Activated CD8-positive, alpha-beta memory T cell treated with anti-CD3 and anti-CD28 coated beads, Interleukin-2, amount 50 U/mL, for 4 hours (primary cell): Measurements from ENCODE around the gene LRP2.
"Not testable (repeated sequence)": the region's sequence is repeated elsewhere in the genome, so short reads cannot be mapped to it uniquely, and the experiment has no call there.

Experiments
- DNase-seq: peaks from one replicate; pipeline ENCODE4 v3.0.0-alpha.2; 2020

LRP2 gene

GRCh38 chr2:169165791-169166190 is 196.5 kb downstream of the LRP2 start:
- no peak for DNase-seq

GRCh38 chr2:169164311-169164710 is 198.0 kb downstream of the LRP2 start:
- DNase-seq: no peak

- no peak for DNase-seq
Observed at GRCh38 chr2:169162613-169163012, 199.7 kb downstream of the LRP2 start.

DNA sequence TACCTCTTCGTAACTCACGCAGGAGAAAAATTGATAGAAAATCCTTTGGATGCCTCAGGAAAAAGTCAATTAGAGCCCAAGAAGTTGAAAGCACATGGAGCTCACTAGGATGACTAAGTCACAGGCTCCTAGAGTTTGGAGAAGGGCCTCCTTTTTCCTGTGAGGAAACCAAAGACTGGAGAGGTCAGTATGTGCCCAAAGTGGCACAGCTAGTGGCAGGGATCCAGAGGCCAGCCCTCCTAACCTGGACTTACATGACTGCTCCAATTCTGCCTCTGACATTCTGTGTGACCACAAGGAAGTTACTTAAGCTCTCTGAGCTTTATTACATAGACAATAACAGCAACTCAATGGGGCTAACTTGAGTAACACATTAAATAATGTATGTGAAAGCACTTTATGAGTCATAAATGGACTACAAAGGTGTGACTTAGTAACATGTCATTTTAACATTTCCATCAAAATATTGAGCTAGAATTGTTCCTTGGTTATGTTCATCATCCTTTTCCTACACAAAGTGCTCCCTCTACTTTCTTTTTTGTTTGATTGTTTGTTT is 201.3 kb downstream of the LRP2 start:
- DNase-seq: no peak

GRCh38 chr2:169159686-169160085 is 202.6 kb downstream of the LRP2 start:
- DNase-seq: no peak

DNA sequence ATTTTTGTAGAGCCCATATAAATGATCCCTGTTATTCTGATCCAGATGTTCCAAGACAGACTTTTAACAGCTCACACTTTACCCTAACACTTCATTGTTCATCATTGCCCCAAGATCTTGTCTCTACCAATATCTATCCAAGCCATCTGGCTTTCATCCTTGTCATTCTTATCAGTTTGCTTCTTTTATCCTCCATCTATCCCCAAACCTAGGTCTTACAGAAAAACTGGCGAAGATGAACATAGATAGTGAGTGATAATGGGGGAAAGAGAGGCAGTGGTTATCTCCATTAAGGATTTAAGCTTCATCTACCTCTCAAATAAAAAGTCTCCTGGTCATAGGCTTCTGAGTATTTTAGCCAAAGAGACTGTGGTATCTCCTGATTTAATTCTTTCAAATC is 203.5 kb downstream of the LRP2 start:
- DNase-seq: no peak

- DNase-seq: no peak
Observed at GRCh38 chr2:169146220-169146619, 216.1 kb downstream of the LRP2 start.

DNA sequence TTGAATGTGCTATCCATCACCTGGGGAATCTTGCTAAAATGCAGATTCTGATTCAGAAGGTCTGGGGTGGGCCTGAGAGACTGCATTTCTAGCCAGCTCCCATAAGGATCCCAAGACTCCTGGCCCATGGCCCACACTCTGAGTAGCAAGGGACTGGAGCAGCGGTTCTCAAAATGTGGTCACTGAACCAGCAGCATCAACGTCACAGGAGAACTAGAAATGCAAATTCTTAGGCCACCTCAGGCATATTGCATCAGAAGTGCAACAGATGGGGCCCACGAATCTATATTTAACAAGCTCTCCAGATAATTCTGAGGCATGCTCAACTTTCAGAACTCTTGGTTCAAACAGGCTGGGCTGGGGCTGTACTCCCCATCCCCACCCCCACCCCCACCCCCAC is 218.3 kb downstream of the LRP2 start:
- no peak for DNase-seq

GRCh38 chr2:169141713-169142352 is 220.5 kb downstream of the LRP2 start:
- DNase-seq: peak; percentile 66

GRCh38 chr2:169139993-169140767 is 222.2 kb downstream of the LRP2 start:
- no peak for DNase-seq

DNA sequence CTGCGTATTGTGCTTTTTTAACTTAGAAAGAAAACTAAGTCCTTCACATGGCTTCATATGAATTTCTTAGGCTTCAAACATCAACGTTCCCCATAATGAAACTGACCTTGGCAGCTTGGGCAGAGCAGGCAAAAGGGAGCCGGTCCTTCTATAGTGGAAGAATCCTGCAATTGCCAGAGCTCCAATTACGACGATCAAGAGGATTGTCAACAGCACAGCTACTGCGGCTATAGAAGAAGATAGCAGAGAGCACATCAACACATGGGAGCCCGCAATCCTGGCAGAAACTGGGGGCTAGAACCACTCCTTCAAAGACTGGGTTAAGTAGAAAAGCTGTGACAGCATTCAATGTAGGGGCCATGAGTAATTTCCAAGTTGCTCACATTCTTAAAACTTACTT is 223.2 kb downstream of the LRP2 start:
- DNase-seq: no peak

- DNase-seq: no peak
Observed at GRCh38 chr2:169137924-169138323, 224.4 kb downstream of the LRP2 start.

DNA sequence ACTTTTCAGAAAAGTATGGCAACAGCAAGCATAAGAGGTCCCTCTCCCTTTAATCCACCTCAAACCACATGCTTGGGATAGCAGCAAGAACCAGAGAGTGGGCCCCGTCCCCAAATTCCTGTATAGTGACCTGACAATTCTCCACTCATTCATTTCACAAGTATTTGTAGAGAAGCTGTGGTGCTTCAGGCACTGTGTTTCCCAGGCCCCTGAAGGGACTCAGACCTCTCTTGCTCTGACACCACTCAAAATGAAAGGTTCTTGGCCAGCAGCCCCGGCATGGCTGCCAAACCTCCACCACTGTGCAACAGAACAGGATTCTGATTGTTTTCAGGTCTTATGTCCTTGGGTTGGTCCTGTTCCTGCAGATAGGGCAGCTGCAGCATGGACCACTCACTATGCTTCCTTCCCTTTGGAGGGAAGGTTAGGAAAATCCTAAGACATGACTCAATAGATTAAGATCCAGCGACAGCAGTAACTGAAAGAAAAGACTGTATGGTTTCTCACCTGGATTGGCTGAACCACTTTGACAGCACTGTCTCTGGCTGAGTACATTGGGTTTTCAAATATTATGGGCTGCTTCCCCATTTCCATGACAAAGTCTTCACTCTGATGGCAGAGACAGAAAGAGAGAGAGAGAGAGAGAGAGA is 225.3 kb downstream of the LRP2 start:
- DNase-seq: no peak

DNA sequence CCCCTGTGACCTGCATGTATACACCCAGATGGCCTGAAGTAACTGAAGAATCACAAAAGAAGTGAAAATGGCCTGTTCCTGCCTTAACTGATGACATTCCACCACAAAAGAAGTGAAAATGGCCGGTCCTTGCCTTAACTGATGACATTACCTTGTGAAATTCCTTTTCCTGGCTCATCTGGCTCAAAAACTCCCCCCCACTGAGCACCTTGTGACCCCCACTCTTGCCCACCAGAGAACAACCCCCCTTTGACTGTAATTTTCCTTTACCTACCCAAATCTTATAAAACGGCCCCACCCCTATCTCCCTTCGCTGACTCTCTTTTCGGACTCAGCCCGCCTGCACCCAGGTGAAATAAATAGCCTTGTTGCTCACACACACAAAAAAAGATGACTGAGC is 225.9 kb downstream of the LRP2 start:
- DNase-seq: not testable (repeated sequence)

DNA sequence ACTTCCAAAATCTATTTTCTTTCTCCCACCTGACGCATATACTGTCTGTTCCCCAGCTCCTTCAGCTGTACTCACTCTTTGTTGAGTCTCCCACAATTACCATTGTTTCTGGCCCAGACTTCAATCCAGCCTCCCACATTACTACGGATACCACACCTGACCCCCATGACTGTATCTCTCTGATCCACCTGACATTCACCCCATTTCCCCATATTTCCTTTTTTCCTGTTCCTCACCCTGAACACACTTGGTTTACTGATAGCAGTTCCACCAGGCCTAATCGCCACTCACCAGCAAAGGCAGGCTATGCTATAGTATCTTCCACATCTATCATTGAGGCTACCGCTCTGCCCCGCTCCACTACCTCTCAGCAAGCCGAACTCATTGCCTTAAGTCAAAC is 228.1 kb downstream of the LRP2 start:
- not testable (repeated sequence) for DNase-seq

DNA sequence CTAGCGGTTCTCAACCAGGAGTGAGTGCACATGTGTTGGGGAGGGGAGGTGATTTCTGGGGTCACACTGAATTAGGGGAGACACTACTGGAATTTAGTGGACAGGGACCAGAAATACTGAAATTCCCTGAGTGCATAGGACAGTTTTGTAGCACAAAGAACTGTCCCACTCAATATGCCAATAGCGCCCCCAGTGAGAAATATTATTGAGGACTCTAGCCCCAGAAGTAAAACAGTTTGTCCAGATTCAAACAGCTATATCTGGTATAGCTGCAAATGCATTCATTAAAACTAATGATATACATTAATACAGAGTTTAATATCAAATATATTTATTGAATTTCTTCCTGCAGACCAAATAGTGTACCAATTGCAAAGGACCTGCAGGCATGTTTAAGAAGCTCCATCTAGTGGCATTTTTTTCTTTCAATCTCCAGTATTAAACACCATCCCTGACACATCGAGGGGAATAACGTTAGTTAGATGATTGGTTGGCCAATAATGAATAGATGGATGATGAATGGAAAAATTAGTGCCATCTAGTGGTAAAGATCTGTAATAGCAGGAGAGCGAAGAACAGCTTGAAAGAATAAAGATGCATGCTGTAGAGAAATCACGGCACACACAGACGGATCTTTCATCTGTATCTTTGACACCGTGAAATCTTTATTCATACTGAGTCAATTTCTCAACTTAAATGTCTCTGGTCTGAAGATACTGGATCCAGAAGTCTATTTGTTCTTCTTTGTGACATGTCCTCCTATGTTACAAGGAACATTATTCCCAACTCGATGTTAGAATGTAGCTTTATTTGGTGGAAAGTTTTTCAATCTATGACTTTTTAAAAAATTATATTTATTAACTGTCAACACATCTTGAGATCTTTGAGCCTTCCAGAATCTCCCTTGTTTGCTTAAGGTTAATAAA is 230.5 kb downstream of the LRP2 start:
- no peak for DNase-seq

- DNase-seq: no peak
Observed at GRCh38 chr2:169129703-169130243, 232.6 kb downstream of the LRP2 start.

DNA sequence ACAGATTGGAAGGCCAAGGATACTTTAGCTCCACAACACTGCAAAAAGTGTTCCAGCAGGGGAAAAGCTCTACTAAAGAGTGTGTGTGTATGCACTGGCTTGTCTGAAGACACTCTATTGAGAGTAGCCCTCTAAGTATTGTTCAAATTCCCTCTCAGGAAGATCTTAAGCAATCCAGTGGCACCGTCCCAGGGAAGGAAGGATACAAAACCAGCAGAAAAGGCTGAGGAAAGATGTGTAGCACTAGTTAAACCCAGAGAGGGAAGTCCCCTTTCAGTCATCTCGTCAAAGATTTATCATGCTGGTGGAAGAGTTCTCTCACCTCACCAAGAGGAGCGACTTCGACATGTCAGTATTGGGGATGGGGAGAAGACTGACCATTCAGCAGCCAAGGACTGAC is 242.5 kb downstream of the LRP2 start:
- DNase-seq: no peak

- DNase-seq: no peak
Observed at GRCh38 chr2:169119123-169119760, 243.1 kb downstream of the LRP2 start.

GRCh38 chr2:169118060-169118459 is 244.3 kb downstream of the LRP2 start:
- DNase-seq: no peak

GRCh38 chr2:169116993-169117392 is 245.3 kb downstream of the LRP2 start:
- no peak for DNase-seq

- DNase-seq: no peak
Observed at GRCh38 chr2:169116327-169116726, 246.0 kb downstream of the LRP2 start.
